GM19193 (cell line): ENCODE data around the gene PRKAG2.

Source experiments
- POLR2A ChIP-seq: IDR thresholded peaks from 4 replicates; pipeline ENCODE4 v1.6.1; 2011; ENCODE audit not compliant: insufficient read depth, insufficient read length; ENCODE audit errors: extremely low read depth

PRKAG2 gene

DNA sequence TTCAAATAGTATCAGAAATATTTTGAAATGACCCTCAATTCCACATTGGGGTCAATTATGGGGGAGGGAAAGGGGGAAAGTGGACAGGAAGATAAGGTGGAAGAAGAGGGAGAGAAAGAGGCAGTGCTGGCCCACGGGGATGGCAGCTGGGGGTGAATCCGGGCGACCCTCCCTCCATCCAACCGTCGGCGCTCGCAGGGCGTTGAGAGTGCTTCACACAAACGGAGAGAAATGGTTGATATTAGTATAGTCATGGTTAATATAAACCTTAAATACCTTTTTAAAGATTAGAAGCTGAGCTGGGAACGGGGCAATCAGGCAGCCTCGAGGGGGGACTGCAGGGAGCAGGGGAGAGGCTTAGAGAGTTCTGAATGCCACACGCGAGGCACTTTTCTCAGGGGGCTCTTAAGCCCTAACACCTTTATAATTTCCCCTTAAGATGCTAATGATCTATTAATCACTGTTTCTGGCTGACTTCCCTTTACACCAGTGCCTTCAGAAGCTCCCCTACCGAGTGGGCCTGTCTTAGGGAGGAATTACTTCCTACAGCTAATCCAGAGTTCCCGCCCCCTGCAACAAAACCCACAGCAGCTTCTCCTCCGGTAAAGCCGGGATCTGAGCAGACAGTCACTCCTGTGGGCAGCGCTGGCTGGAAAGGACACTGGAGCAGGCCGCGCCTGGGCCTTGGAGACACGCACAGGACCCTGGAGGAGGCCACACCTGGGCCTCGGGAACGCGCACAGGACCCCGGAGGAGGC lies 39.5 kb downstream of the PRKAG2 start:
- TF ChIP-seq POLR2A, result no peak

DNA sequence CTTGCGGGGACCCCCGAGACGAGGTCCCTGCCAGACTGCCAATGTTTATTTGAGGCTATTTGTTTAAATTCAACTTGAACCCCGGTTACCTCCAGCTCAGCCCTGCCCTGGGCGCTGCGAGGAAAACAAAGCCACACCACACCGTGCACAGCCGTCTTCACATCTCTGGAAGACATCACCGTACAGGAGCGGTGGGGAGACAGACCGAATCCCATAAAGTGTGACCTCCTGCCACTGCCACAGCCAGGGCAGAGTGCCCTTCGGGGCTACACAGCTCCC lies 40.0 kb downstream of the PRKAG2 start:
- TF ChIP-seq POLR2A, result no peak

DNA sequence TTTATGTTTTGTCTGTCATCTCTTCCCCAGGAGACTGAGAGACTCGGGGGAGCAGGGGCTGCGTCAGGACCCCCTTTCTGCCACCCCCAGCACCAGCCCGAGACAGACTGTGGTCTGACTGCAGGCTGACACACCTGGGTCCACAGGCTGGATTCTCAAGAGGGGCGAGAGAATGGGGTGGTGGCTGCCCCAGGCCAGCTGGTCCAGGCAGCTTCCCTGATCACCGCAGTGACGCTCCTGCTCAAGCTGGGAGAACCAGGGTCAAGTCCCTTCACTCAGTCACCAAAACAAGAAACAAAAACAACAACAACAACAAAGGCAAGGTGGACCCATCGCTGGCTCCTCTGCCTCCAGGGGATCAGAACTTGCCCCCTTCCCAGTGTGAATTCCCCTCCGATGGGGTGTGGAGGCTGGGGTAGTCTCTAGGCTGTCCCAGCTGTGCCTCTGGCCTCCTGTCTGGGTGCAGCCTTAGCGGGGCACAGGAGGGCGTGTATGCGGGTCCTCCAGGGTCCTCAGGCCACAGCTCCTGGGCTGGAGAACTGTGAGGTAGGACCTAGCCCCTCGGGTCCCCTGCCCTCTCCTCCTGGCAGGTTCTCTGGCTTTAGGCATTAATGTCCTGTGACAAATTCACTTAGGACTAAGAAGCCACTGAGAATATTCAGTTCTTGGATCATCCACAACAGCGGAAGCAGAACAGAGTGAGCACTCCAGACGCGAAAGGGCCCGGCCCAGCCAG lies 40.6 kb downstream of the PRKAG2 start:
- no peak for TF ChIP-seq POLR2A

DNA sequence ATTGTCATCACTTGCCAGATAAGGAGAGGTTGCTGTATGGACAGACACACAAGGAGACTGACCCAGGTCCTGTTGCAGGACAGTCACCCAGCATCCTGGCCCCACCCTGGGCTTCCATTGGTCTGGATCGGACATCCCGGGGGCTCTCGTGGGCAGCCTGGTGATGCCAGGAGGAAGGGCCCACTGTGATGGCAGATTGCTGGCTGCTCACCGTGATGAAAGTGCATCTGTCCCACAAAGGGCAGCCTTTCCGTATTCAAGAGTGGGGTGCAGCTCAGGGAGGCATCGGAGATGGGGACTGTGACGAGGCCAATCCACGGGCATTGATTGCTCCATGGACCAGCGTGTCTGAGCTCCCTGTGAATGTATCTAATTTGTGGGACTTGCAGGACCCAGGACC lies 41.3 kb downstream of the PRKAG2 start:
- TF ChIP-seq POLR2A, result no peak

GRCh38 chr7:151834271-151835035 lies 42.5 kb downstream of the PRKAG2 start:
- no peak for TF ChIP-seq POLR2A

- no peak for TF ChIP-seq POLR2A
These were observed 43.2 kb downstream of the PRKAG2 start for GRCh38 chr7:151833691-151834090.

DNA sequence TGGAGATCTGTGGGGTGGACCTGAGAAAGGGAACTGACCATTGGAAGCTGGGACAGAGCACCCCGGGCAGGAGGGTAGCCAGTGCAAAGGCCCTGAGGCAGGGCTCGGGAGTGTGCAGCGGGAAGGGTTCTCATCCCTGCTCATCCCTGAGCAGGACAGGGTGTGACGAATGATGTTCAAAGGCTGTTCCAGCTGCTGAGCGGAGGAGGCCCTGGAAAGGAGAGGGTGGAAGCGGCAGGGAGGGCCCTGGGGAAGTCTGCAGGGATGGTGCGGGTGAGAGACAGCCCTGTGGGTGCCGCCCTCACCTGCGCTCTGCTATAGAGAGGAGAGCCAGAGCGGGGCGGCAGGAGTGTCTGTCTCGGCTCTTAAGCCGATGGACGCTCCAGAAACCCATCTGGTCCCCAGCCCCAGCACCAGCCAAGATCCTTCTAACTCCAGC lies 43.7 kb downstream of the PRKAG2 start:
- TF ChIP-seq POLR2A, result no peak

GRCh38 chr7:151832656-151833055 lies 44.3 kb downstream of the PRKAG2 start:
- no peak for TF ChIP-seq POLR2A

DNA sequence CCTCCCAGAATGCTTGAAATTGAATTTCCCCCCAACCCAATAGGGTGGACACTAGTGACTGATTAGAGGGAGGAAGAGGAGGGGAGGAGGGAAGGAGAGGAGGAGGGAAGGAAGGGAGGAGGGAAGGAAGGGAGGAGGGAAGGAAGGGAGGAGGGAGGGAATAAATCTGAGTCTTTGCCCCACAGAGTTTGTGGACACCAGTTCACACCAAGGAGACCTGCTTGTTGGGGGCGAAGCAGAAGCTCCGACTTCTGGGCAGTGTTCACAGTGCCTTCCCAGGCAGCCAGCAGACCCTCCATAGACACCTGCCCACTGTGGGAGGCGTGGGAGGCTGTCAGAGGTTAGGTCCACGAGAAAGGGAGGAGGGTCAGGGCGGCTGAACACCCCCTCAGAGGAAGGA lies 44.8 kb downstream of the PRKAG2 start:
- no peak for TF ChIP-seq POLR2A

GRCh38 chr7:151831606-151832005 lies 45.3 kb downstream of the PRKAG2 start:
- no peak for TF ChIP-seq POLR2A

GRCh38 chr7:151830121-151830830 lies 46.6 kb downstream of the PRKAG2 start:
- no peak for TF ChIP-seq POLR2A

DNA sequence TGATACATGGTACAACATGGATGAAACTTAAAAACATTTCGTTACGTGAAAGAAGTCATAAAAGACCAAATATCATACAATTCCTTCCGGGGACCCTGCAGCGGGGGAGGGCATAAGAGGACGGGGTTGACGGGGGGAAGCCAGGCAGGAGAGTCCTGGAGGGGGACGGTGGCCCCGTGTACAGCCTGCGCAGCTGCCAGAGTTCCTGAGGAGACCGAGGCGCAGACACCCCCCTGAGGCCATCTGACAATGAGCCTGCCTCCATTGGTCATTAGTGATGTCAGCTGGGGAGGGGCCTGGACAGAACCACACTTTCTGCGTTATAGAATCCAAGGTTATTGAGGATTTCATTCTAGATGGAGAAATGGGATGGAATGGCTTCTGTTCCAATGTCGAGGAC lies 47.2 kb downstream of the PRKAG2 start:
- TF ChIP-seq POLR2A, result no peak

GRCh38 chr7:151827620-151828019 lies 49.3 kb downstream of the PRKAG2 start:
- no peak for TF ChIP-seq POLR2A

DNA sequence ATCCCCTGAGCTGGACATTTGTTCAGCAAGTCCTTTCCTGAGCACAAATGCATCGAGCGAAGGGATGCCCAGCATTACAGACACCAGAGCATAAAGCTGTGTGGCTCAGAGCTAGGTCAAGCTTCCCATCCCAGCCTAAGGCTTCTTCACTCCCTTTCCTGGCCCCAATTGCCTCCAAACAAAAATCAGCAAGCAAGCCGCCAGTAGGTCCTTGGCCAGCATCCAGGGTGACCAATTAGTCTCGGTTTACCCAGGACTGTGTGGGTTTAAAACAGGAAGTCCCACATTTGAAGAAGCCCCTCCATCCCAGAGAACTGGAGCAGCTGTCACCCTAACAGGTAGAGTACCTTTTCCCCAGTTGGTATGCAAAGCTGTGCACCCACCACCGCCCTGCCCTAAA lies 51.2 kb downstream of the PRKAG2 start:
- no peak for TF ChIP-seq POLR2A

GRCh38 chr7:151824373-151824933 lies 52.5 kb downstream of the PRKAG2 start:
- TF ChIP-seq POLR2A, result no peak
